IMR-90 (cell line): ENCODE results near the gene BTG4.

Experiments
- BHLHE40 ChIP-seq: fragments of 150-350 bp; IDR thresholded peaks from 2 replicates; pipeline ENCODE4 v1.6.1; 2016; ENCODE audit warnings: mild to moderate bottlenecking, low read depth, low read length
- CEBPB ChIP-seq: IDR thresholded peaks from 2 replicates; pipeline ENCODE4 v1.6.1; 2012; ENCODE audit warnings: low read depth, low read length, improper control_type of control experiment
- CTCF ChIP-seq: conservative IDR thresholded peaks from 2 replicates; pipeline ENCODE4 v1.5.1; 2012; ENCODE audit warnings: mild to moderate bottlenecking, low read depth, low read length, improper control_type of control experiment
- ELK1 ChIP-seq: fragments of 150-350 bp; IDR thresholded peaks from 2 replicates; pipeline ENCODE4 v1.6.1; 2016; ENCODE audit warnings: low read depth, mild to moderate bottlenecking, low read length, moderate library complexity, borderline replicate concordance
- MAFK ChIP-seq: IDR thresholded peaks from 2 replicates; pipeline ENCODE4 v1.6.1; 2012; ENCODE audit warnings: low read depth, low read length, improper control_type of control experiment
- MAZ ChIP-seq: IDR thresholded peaks from 2 replicates; pipeline ENCODE4 v1.6.1; 2012; ENCODE audit warnings: low read depth, mild to moderate bottlenecking, low read length, improper control_type of control experiment, moderate library complexity, borderline replicate concordance
- MXI1 ChIP-seq: IDR thresholded peaks from 2 replicates; pipeline ENCODE4 v1.6.1; 2012; ENCODE audit warnings: low read depth, mild to moderate bottlenecking, low read length, moderate library complexity, borderline replicate concordance
- POLR2A ChIP-seq: IDR thresholded peaks from 2 replicates; pipeline ENCODE4 v1.6.1; 2012; ENCODE audit warnings: mild to moderate bottlenecking, low read depth, low read length
- RAD21 ChIP-seq: IDR thresholded peaks from 2 replicates; pipeline ENCODE4 v1.6.1; 2012; ENCODE audit warnings: low read length, improper control_type of control experiment
- RCOR1 ChIP-seq: IDR thresholded peaks from 2 replicates; pipeline ENCODE4 v1.6.1; 2012; ENCODE audit warnings: mild to moderate bottlenecking, low read length, improper control_type of control experiment; ENCODE audit not compliant: insufficient replicate concordance
- RFX5 ChIP-seq: IDR thresholded peaks from 2 replicates; pipeline ENCODE4 v1.8.0; 2012; ENCODE audit warnings: low read depth, mild to moderate bottlenecking, low read length, moderate library complexity
- SMC3 ChIP-seq: fragments of 150-350 bp; IDR thresholded peaks from 2 replicates; pipeline ENCODE4 v1.6.1; 2016; ENCODE audit warnings: low read depth, mild to moderate bottlenecking, antibody characterized with exemption, low read length, moderate library complexity
- USF2 ChIP-seq: fragments of 150-350 bp; IDR thresholded peaks from 2 replicates; pipeline ENCODE4 v1.6.1; 2017; ENCODE audit warnings: mild to moderate bottlenecking, antibody characterized with exemption, low read length, low read depth

- TF ChIP-seq CTCF, result no peak
- TF ChIP-seq POLR2A, result no peak
- TF ChIP-seq BHLHE40, result no peak
- TF ChIP-seq RFX5, result no peak
- no peak for TF ChIP-seq MXI1
- no peak for TF ChIP-seq SMC3
- no peak for TF ChIP-seq ELK1
- no peak for TF ChIP-seq RCOR1
- no peak for TF ChIP-seq RAD21
- no peak for TF ChIP-seq MAFK
- no peak for TF ChIP-seq USF2
- no peak for TF ChIP-seq CEBPB
- TF ChIP-seq MAZ, result no peak
These were observed 45.6 kb downstream of the BTG4 start for GRCh38 chr11:111466615-111467014.
